ENCODE results near the gene RERE.

RERE gene

DNA sequence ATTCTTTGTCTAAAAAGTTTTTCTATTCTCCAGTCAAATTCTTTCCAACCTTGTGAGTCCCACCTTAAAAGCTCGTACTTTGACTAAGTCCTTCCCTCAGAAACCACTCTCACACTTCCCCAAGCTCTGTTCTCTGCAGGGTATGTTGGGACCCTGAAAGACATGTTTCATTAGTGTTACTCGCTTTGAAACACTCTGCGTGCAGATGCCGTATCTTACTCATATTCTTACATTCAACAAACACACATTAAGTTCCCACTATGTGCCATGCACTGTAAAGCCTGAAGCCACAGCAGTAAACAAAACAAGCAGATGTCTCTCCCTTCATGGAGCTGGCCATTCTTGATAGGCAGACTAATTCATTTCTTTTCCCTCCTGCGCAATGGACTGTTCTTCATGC, 229.7 kb downstream of the RERE start:
- no peak for TF ChIP-seq EP300 (IDR thresholded peaks at IDR 0.05; ENCODE audit: borderline replicate concordance)
- TF ChIP-seq TEAD4 (IDR thresholded peaks at IDR 0.05) = no peak
- no peak for TF ChIP-seq NFIC (IDR thresholded peaks at IDR 0.05)
- TF ChIP-seq EGR1 (IDR thresholded peaks at IDR 0.05) = no peak
- no peak for TF ChIP-seq ZBTB7A (IDR thresholded peaks at IDR 0.05; ENCODE audit: low read depth)
- TF ChIP-seq FOXM1 (IDR thresholded peaks at IDR 0.05; ENCODE audit: borderline replicate concordance, low read depth) = no peak
- TF ChIP-seq, protein P1, sequence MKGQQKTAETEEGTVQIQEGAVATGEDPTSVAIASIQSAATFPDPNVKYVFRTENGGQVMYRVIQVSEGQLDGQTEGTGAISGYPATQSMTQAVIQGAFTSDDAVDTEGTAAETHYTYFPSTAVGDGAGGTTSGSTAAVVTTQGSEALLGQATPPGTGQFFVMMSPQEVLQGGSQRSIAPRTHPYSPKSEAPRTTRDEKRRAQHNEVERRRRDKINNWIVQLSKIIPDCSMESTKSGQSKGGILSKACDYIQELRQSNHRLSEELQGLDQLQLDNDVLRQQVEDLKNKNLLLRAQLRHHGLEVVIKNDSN (IDR thresholded peaks at IDR 0.05) = no peak

DNA sequence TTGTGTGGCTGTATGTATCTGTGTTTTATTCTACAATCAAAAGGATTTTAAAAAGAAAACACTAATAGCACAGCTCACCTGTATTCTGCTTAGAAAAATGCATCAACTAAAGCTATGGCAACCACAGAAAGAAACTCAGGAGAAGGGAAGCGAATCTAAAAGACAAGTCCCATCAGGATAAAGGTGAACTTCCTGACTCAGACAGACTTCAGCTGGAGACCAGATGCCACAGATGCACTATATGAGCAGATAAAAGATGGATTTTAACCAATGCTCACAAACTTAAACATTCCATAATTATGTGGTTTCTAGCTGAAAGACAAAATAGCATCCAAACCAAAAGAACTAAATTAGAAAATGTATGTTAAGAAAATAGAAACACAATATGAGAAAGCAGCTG, 231.0 kb downstream of the RERE start:
- no peak for TF ChIP-seq TAF1 (IDR thresholded peaks at IDR 0.05; ENCODE audit: low read depth)
- no peak for TF ChIP-seq RAD21 (IDR thresholded peaks at IDR 0.05; ENCODE audit: low read depth)
- no peak for TF ChIP-seq EP300 (IDR thresholded peaks at IDR 0.05; ENCODE audit: borderline replicate concordance)
- TF ChIP-seq, protein P2, sequence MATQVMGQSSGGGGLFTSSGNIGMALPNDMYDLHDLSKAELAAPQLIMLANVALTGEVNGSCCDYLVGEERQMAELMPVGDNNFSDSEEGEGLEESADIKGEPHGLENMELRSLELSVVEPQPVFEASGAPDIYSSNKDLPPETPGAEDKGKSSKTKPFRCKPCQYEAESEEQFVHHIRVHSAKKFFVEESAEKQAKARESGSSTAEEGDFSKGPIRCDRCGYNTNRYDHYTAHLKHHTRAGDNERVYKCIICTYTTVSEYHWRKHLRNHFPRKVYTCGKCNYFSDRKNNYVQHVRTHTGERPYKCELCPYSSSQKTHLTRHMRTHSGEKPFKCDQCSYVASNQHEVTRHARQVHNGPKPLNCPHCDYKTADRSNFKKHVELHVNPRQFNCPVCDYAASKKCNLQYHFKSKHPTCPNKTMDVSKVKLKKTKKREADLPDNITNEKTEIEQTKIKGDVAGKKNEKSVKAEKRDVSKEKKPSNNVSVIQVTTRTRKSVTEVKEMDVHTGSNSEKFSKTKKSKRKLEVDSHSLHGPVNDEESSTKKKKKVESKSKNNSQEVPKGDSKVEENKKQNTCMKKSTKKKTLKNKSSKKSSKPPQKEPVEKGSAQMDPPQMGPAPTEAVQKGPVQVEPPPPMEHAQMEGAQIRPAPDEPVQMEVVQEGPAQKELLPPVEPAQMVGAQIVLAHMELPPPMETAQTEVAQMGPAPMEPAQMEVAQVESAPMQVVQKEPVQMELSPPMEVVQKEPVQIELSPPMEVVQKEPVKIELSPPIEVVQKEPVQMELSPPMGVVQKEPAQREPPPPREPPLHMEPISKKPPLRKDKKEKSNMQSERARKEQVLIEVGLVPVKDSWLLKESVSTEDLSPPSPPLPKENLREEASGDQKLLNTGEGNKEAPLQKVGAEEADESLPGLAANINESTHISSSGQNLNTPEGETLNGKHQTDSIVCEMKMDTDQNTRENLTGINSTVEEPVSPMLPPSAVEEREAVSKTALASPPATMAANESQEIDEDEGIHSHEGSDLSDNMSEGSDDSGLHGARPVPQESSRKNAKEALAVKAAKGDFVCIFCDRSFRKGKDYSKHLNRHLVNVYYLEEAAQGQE (IDR thresholded peaks at IDR 0.05; ENCODE audit: low read depth) = no peak
- TF ChIP-seq CREB1 (IDR thresholded peaks at IDR 0.05; ENCODE audit: low read depth) = no peak
- TF ChIP-seq, protein P1 (IDR thresholded peaks at IDR 0.05) = no peak
- no peak for TF ChIP-seq FOXM1 (IDR thresholded peaks at IDR 0.05; ENCODE audit: borderline replicate concordance, low read depth)
- TF ChIP-seq TEAD4 (IDR thresholded peaks at IDR 0.05) = no peak
- no peak for TF ChIP-seq TCF12 (IDR thresholded peaks at IDR 0.05; ENCODE audit: low read depth)

DNA sequence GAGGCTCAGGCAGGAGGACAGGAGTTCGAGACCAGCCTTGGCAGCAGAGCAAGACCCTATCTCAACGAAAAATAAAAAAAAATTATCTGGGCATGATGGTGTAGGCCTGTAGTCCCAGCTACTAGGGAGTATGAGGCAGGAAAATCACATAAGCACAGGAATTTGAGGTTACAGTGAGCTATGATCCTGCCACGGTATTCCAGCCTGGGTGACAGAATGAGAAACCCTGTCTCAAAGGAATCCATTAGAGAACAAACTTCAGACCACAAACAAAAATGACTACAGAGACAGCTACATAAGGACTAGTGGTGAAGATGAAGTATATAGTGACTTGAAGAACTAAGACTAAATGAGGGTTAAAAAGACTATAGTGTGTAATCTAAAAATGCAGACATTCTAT, 233.1 kb downstream of the RERE start:
- TF ChIP-seq NFIC (IDR thresholded peaks at IDR 0.05) = no peak
- TF ChIP-seq TAF1 (IDR thresholded peaks at IDR 0.05; ENCODE audit: low read depth) = no peak
- TF ChIP-seq, protein P1 (IDR thresholded peaks at IDR 0.05) = no peak
- TF ChIP-seq CREB1 (IDR thresholded peaks at IDR 0.05; ENCODE audit: low read depth) = no peak
- no peak for TF ChIP-seq EGR1 (IDR thresholded peaks at IDR 0.05)
- TF ChIP-seq, protein P3, sequence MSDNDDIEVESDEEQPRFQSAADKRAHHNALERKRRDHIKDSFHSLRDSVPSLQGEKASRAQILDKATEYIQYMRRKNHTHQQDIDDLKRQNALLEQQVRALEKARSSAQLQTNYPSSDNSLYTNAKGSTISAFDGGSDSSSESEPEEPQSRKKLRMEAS (IDR thresholded peaks at IDR 0.05) = no peak
- TF ChIP-seq YY1 (IDR thresholded peaks at IDR 0.05; ENCODE audit: low read depth) = no peak
- TF ChIP-seq CEBPB (IDR thresholded peaks at IDR 0.05) = no peak
- TF ChIP-seq EP300 (IDR thresholded peaks at IDR 0.05; ENCODE audit: borderline replicate concordance) = no peak
- TF ChIP-seq RAD21 (IDR thresholded peaks at IDR 0.05; ENCODE audit: low read depth) = no peak
- TF ChIP-seq TCF12 (IDR thresholded peaks at IDR 0.05; ENCODE audit: low read depth) = no peak
- TF ChIP-seq FOXM1 (IDR thresholded peaks at IDR 0.05; ENCODE audit: borderline replicate concordance, low read depth) = no peak
- TF ChIP-seq, protein P2 (IDR thresholded peaks at IDR 0.05; ENCODE audit: low read depth) = no peak
- TF ChIP-seq TEAD4 (IDR thresholded peaks at IDR 0.05) = no peak
- TF ChIP-seq ZBTB7A (IDR thresholded peaks at IDR 0.05; ENCODE audit: low read depth) = no peak

DNA sequence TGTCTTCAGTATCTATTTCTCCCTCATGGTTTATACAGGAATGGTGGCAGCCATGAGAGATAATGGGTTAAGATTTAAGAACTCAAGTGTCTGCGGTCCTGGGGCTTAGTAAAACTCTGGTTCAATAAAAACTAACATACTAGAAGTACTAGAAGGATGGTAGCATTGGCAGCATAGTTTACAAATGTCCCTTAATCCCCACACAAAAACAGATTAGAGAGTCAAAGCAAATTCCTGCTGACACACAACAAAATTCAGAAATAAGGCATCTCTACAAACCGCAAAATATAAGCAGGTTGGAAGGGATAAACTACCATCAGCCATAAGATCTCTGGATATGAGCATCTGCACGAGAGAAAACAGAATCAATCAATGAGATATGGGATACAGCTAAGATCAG, 234.4 kb downstream of the RERE start:
- no peak for TF ChIP-seq TAF1 (IDR thresholded peaks at IDR 0.05; ENCODE audit: low read depth)
- TF ChIP-seq FOXM1 (IDR thresholded peaks at IDR 0.05; ENCODE audit: borderline replicate concordance, low read depth) = no peak
- TF ChIP-seq TCF12 (IDR thresholded peaks at IDR 0.05; ENCODE audit: low read depth) = no peak
- TF ChIP-seq YY1 (IDR thresholded peaks at IDR 0.05; ENCODE audit: low read depth) = no peak
- no peak for TF ChIP-seq RAD21 (IDR thresholded peaks at IDR 0.05; ENCODE audit: low read depth)
- TF ChIP-seq CREB1 (IDR thresholded peaks at IDR 0.05; ENCODE audit: low read depth) = no peak
- TF ChIP-seq EGR1 (IDR thresholded peaks at IDR 0.05) = no peak
- no peak for TF ChIP-seq EP300 (IDR thresholded peaks at IDR 0.05; ENCODE audit: borderline replicate concordance)
- no peak for TF ChIP-seq NFIC (IDR thresholded peaks at IDR 0.05)
- TF ChIP-seq, protein P3 (IDR thresholded peaks at IDR 0.05) = no peak
- TF ChIP-seq, protein P2 (IDR thresholded peaks at IDR 0.05; ENCODE audit: low read depth) = no peak
- TF ChIP-seq, protein P1 (IDR thresholded peaks at IDR 0.05) = no peak
- TF ChIP-seq ZBTB7A (IDR thresholded peaks at IDR 0.05; ENCODE audit: low read depth) = no peak
- no peak for TF ChIP-seq TEAD4 (IDR thresholded peaks at IDR 0.05)
- TF ChIP-seq CEBPB (IDR thresholded peaks at IDR 0.05) = no peak

Data from Ishikawa (cell line).